Stimulated activated CD8-positive, alpha-beta memory T cell treated with anti-CD3 and anti-CD28 coated beads, Interleukin-7, amount 100 ng/mL, for 1 hour (primary cell): ENCODE data around the gene DOK7.

Source experiments
- DNase-seq, 2 donors: peaks; one replicate each; pipeline ENCODE4 v3.0.0-alpha.2; 2020; ENCODE audit warnings: low read depth in 2 of 2

DOK7 gene

DNA sequence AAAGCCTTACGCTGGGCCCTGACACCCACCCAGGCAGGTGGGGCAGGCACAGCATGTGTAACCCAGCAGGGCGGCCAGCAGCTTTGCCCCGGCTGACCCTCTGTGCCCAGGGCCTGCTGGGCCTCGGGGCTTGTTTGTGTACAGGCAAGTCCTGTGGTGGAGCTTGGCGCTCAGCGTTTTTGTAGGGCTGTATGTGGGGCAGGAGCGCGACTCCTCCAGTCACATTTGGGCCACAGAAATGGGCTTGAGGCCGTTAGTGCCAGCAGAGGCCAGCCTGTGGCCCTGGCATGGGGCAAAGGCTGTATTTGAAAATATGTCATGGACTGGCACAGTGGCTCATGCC, 36.0 kb upstream of the DOK7 start:
- no peak for DNase-seq

DNA sequence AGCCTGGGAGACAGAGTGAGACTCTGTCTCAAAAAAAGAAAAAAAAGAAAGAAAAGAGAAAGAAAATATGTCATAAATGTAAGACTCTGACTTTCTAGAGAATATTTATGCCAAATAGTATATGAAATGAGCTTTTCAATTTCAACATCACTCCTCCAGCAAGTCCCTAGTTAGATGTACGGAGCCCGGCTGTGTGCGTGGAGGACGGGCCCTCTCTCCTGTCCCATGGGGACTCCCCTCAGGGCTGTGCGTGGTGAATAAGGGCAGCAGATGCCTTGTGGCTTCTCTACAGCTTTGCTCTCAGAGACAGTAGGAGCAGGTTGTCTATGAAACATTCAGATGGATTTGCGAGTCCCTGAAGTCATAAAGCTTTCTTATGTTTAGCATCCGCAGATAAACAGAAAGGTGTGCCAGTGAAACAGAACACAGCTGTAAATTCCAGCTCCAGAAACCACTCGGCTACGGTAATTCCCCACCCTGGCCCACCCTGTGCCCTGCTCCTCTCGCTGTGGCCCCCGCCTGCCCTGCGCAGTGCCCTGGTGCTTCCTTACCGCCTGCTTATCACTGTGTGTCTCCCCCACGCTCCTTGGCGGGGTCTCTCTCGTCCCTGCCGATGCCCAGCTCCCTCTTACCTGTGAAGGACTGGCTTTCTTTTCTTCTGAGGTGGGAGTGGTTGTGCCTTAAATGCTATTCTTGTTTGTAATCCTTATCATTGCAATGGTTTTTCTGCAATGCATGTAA, 35.2 kb upstream of the DOK7 start:
- no peak for DNase-seq

DNA sequence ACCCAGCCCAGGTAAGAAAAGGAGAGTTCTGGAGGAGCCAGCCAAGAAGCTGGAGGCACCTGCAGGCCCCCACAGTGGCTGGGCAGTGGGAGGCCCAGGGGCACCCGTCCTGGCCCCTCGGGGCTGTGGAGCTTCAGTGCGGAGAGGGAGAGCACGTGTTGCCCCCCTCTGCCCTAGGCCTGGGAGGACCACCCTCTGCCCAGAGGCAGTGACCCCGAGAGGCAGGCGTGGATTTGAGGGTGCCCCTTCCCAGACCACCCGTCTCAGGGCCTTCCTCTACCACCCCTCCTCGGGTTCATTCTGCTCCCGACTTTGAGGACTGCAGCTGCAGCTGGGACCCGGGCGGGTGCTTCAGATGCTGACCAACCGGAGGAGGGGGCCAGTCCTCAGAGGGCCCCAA, 33.5 kb upstream of the DOK7 start:
- no peak for DNase-seq

DNA sequence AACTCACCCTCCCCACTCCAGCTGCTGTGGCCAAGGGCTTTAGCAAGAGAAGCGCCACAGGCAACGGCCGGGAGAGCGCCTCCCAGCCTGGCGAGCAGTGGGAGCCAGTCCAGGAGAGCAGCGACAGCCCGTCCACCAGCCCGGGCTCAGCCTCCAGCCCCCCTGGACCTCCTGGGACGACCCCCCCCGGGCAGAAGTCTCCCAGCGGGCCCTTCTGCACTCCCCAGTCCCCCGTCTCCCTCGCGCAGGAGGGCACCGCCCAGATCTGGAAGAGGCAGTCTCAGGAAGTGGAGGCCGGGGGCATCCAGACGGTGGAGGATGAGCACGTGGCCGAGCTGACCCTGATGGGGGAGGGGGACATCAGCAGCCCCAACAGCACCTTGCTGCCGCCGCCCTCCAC, 32.6 kb upstream of the DOK7 start:
- DNase-seq, result no peak

- DNase-seq, result no peak
Observed at GRCh38 chr4:3431446-3431993, 31.6 kb upstream of the DOK7 start.

- no peak for DNase-seq
Observed at GRCh38 chr4:3432381-3432790, 30.7 kb upstream of the DOK7 start.

DNA sequence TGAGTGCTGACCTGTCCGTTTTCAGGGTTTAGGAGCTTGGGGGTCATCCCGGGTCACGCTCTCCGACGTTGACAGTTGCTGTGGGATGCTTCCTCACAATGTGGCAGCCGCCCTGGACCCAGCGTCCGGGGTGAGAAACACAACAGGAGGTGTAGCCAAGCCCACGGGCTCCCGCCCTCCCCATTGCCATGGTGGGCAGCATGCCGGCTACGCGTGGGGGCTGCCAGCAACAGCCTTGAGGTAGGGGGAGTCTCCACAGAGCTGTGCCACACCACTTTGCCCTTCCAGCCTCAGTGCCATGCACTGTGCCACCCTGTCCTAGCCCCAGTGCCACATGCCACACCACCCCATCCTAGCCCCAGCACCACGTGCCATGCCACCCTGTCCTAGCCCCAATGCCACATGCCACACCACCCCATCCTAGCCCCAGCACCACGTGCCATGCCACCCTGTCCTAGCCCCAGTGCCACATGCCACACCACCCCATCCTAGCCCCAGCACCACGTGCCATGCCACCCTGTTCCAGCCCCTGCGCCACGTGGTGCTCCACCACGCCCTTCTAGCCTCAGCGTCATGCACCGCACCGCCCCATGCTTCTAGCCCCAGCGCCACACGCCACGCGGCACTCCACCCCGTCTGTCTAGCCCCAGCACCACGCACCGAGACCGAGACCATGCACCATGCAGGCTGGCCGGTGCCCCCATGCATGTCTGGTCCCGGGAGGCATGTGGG, 29.8 kb upstream of the DOK7 start:
- DNase-seq, result no peak

GRCh38 chr4:3434881-3435685, 28.0 kb upstream of the DOK7 start:
- DNase-seq, result no peak

GRCh38 chr4:3435686-3435956, 27.5 kb upstream of the DOK7 start:
- no peak for DNase-seq

DNA sequence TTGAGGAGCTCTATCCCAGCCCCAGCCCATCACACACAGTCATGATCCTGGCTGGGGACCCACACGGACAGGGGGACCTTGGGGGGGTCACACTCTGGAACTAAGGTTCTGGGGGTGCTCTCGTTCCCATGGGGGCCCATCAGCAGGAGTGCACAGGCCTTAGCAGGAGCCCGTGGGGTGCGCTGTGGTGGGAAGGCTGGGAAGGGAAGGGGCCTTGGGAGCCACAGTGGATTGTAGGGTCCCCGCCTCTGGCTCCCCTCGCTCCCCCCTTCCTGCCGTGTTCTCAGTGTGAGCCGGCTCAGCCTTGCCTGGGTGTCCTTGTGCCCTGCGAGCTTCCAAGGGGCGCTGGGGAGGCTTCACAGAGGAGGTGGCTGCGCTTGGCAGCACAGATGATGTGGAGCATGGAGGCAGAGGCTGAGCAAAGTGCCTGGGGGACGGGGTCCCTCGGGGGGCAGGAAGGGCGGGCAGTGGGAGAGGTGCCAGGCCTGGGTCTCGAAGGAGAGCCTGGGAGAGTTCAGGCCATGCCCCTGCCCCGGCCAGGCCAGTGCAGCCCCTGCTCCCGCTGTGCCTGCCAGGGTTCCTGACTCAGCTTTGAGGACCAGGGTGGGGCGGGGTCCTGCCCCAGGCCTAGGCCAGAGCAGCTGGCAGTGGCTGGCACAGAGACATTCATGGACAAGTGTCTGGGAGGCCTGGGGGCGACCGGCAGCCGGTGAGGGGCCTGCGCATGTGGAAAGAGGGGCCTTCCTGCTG, 26.9 kb upstream of the DOK7 start:
- DNase-seq, result no peak

GRCh38 chr4:3436798-3437581, 26.1 kb upstream of the DOK7 start:
- DNase-seq, result no peak

- DNase-seq, result no peak
Observed at GRCh38 chr4:3437582-3437936, 25.5 kb upstream of the DOK7 start.

GRCh38 chr4:3437998-3438846, 24.9 kb upstream of the DOK7 start:
- DNase-seq, result no peak

- no peak for DNase-seq
Observed at GRCh38 chr4:3438847-3439180, 24.3 kb upstream of the DOK7 start.

DNA sequence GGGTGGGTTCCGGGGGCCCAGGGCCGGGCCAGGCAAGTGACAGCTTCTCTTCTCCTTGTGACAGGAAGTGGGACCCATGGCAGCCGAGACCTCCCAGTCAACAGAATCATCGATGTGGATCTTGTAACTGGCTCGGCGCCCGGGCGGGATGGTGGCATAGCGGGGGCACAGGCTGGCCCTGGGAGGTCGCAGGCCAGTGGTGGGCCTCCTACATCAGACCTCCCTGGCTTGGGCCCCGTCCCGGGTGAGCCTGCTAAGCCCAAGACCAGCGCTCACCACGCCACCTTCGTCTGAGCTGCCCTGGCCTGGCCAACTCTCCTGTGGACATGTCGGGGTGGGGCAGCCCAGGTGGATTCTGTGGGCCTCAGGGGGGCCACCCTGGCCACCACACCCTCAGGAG, 23.7 kb upstream of the DOK7 start:
- DNase-seq, result no peak

- no peak for DNase-seq
Observed at GRCh38 chr4:3440011-3440410, 23.1 kb upstream of the DOK7 start.

DNA sequence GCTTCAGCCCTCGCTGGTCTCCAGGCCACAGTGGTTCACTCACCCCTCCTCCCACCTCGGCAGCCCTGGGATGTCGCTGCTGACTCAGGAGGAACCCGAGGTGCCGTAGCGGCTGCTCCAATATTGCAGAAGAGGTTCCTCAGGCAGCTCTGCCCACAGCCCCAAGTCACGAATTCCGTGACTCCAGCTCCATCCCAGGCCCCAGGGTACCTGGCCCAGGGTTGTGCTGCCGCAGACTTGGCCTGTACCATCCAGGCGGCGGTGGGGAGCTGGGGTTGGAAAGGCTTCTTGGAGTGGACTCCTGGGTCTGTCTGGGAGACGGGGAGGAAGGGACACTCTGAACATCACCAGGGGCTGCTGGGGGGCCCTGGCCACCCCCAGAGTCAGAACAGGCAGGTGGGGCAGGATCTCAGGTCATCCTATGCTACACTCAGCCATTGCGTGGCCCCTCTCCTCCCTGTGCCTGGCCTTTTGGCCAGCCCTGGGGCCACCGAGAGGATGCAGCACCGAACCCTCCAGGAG, 22.1 kb upstream of the DOK7 start:
- no peak for DNase-seq

GRCh38 chr4:3441501-3442459, 21.3 kb upstream of the DOK7 start, which contains the start of gene HGFAC:
Gene HGFAC, plus strand, starts transcription at chr4:3441968. Its CDS starts 34 bp downstream, at chr4:3442002.
- DNase-seq, result no peak

DNA sequence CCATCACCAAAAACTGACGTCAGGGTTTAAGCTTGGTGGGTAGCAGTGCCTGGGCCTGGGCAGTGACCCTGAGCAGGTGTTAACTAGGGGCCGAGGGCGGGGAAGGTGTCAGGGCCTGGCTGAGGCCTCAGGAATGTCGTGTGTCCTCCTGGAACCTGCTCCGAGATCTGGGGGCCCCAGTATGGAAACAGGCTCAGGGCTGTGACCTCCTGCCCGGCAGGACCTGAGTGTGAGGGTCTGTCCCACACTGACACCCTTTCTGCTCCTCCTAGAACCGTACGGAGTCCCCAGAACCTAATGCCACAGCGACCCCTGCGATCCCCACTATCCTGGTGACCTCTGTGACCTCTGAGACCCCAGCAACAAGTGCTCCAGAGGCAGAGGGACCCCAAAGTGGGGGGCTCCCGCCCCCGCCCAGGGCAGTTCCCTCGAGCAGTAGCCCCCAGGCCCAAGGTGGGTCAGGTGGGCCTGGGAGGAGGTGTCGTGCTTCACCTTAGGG, 20.6 kb upstream of the DOK7 start:
- no peak for DNase-seq
